Measurements from ENCODE around the gene TRIM8.

DNA sequence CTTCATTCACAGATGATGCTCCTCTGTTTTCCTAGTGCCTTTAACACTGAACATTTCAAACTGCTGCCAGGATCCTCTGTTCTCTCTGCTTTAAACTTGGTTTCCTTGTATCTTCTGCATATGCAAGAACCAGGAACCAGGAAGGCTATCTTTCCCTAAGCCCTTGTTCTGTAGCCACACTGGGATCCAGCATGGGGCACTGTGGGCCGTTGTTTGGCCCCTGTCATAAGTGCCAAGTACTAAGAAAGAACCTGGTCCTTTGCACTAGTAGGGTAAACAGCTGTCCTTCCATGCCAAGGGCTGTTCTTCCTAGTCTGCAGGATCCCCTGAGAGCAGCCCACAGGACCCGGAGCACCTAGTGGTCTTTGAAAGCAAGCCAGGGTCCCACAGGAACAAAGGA lies 49.0 kb upstream of the TRIM8 start:
- TF ChIP-seq, protein P1, sequence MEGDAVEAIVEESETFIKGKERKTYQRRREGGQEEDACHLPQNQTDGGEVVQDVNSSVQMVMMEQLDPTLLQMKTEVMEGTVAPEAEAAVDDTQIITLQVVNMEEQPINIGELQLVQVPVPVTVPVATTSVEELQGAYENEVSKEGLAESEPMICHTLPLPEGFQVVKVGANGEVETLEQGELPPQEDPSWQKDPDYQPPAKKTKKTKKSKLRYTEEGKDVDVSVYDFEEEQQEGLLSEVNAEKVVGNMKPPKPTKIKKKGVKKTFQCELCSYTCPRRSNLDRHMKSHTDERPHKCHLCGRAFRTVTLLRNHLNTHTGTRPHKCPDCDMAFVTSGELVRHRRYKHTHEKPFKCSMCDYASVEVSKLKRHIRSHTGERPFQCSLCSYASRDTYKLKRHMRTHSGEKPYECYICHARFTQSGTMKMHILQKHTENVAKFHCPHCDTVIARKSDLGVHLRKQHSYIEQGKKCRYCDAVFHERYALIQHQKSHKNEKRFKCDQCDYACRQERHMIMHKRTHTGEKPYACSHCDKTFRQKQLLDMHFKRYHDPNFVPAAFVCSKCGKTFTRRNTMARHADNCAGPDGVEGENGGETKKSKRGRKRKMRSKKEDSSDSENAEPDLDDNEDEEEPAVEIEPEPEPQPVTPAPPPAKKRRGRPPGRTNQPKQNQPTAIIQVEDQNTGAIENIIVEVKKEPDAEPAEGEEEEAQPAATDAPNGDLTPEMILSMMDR (IDR thresholded peaks at IDR 0.05): no peak
- TF ChIP-seq POLR2A (IDR thresholded peaks at IDR 0.05): no peak

Data from lower leg skin (tissue), 3 donors.